Epithelial cell of proximal tubule (primary cell): ENCODE results near the gene DISP3. TPM values are rescaled to one million over a fixed set of nuclear protein-coding genes. Genes with fewer than 3 reads are reported as not detected.

Experiments used
- DNase-seq: peaks from one replicate; pipeline ENCODE4 v3.0.0-alpha.2; 2011; ENCODE audit warnings: low read depth
- H3K4me3 ChIP-seq: 2 replicates; pipeline ENCODE4 v1.5.1; 2011; ENCODE audit warnings: low read depth, mild to moderate bottlenecking, low read length
- CTCF ChIP-seq: conservative IDR thresholded peaks from 2 replicates; pipeline ENCODE4 v1.5.1; 2012; ENCODE audit warnings: low read depth, mild to moderate bottlenecking, low read length
- total RNA-seq: library from RNA; depleted of rRNA; stranded (reverse); fragments of >200 nt; gene quantifications from 2 replicates; pipeline ENCODE4 v1.2.3, GENCODE V29; 2015

DISP3 gene
- total RNA-seq, 1 donor from 2014 or later, result 0.29 TPM

DNA sequence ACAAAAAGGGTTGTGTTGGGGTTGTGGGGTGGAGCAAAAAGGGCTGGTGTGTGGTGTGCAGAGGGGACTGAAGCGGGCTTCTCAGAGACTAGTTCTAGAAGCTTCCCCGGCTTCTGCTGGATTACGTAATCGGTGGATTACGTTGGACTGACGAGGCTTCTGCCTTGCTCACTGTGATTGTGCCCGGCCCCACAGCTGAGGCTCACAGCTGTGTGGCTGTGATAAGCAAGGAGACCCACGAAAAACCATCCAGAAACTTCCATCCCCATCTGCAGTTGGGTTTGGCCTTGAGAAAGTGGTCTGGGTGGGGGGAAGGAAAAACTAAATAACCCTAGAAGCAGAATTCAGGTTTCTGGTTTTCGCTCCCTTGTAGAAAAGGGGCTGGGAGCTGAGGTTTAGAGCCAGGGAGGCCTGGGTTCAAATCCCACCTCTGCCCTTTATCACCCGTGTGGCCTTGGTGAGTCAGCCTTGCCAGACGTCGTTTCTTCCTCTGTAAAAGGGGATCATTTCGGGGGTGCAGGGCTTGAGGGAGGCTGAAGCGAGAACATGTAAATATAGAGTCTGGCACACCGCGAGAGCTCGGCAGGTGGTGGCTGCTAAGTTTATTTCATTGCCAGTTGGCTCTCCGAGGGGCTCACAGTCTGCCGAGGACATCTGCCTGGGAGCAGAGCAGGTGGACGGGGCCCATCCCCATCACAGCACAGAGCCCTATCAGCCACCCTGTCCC lies 30.4 kb upstream of the DISP3 start:
- no peak for DNase-seq
- no peak overlapping the region for H3K4me3 ChIP-seq
- no peak for TF ChIP-seq CTCF

DNA sequence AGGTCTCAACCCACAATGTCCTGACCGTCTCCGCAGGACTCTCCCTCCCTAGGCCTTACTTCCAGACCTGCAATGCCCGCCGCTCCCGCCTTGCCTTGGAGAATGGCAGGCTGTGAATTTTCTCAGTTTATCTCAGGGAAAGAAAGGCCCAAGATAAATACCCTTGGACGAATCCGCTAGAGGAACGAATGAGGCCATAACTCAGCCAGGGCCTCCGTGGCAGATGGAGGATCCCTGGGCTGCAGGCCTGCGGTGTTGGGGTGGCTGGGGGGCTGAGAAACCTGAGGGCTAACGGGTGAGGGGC lies 29.9 kb upstream of the DISP3 start:
- DNase-seq, result no peak
- TF ChIP-seq CTCF, result no peak
- H3K4me3 ChIP-seq, result no peak overlapping the region

DNA sequence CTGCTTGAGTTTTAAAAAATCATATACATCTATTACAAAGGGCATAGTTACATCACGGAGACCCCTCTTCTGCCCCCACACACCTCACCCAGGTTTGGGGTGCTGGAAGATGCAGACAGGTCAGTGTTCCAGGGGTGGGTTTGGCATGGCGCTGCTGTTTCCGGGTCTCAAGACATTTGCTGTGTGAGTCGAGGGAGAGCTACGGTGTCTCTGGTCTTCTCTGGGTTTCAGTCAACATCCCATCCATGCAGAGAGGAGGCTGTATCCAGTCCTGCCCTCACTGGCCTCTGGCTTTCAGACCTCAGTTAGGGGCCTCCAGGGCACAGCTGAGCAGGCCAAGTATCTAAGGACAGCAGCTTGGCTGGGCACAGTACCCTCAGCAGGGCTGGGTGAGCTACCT lies 28.6 kb upstream of the DISP3 start:
- no peak for TF ChIP-seq CTCF
- H3K4me3 ChIP-seq, result no peak overlapping the region

GRCh38 chr1:11453742-11454491 lies 25.0 kb upstream of the DISP3 start:
- no peak for DNase-seq
- TF ChIP-seq CTCF, result no peak

More for the DNA sequence above, 28.6 kb upstream of the DISP3 start:
- DNase-seq, result no peak

DNA sequence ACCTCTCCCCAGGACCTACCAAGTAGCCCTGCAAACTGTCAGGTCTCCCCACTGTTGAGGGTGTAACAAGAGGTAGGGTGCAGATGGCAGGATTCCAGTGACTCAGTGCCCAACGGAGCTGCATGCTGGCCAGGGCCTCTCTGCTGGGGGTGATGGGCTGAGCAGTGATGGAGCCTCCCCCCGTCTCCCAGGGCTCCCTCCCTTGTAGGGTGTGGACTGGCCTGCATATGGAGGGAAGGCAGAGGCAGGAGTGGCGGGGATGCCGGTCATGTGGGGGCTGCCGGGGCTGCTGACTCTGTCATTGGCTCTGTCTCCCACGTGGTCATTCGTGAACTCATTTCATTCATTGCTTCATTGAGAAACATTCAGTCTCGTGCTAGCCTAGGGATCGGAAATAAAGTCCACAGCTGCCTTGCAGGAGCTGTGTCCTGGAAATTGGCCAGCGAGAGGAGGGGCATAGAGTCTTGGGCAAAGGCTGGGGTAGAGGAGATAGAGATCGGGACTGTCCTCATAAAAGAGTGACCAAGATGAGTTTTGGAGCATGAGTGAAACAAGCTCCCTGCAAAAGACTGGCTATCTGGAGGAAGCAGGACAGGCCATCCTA lies 22.9 kb upstream of the DISP3 start:
- no peak for TF ChIP-seq CTCF
- DNase-seq, result no peak

More at GRCh38 chr1:11453742-11454491, 25.0 kb upstream of the DISP3 start:
- no peak overlapping the region for H3K4me3 ChIP-seq

GRCh38 chr1:11456965-11457364 lies 22.0 kb upstream of the DISP3 start:
- no peak for TF ChIP-seq CTCF
- no peak overlapping the region for H3K4me3 ChIP-seq
- no peak for DNase-seq

More for the DNA sequence above, 22.9 kb upstream of the DISP3 start:
- H3K4me3 ChIP-seq, result no peak overlapping the region
